Naive B cell (primary cell): ENCODE results near the gene RNF114. TPM values are rescaled to one million over a fixed set of nuclear protein-coding genes. Genes with fewer than 3 reads are reported as not detected.
"Not testable (repeated sequence)": the region's sequence is repeated elsewhere in the genome, so short reads cannot be mapped to it uniquely, and the experiment has no call there.

ENCODE experiments used
- ATAC-seq, 2 donors: fragments of 150-1000 bp; cut with Tn5 transposase; 2 replicates each; pipeline ENCODE4 v1.10.0; 2021; ENCODE audit warnings: low read depth in 2 of 2, mild to moderate bottlenecking in 2 of 2, moderate library complexity in 2 of 2
- DNase-seq: peaks from one replicate; pipeline ENCODE4 v3.0.0; 2022
- H3K27ac Mint-ChIP-seq, 6 donors: one replicate each; pipeline ENCODE4 v1.8.0; 2020 to 2022; ENCODE audit warnings: mild to moderate bottlenecking in 6 of 6, mixed read lengths in 6 of 6, moderate library complexity in 5 of 6, inconsistent platforms in 2 of 6
- H3K27me3 Mint-ChIP-seq, 3 donors: one replicate each; pipeline ENCODE4 v1.8.0; 2021 to 2022; ENCODE audit warnings: mixed read lengths in 3 of 3, mild to moderate bottlenecking in 1 of 3
- H3K36me3 Mint-ChIP-seq, 2 donors: one replicate each; pipeline ENCODE4 v1.8.0; 2020 to 2022; ENCODE audit warnings: mixed read lengths in 2 of 2, inconsistent platforms in 1 of 2, mild to moderate bottlenecking in 1 of 2
- H3K4me1 Mint-ChIP-seq, 3 donors: one replicate each; pipeline ENCODE4 v1.8.0; 2020 to 2022; ENCODE audit warnings: mixed read lengths in 3 of 3, inconsistent platforms in 1 of 3, mild to moderate bottlenecking in 1 of 3, moderate library complexity in 1 of 3
- H3K4me3 Mint-ChIP-seq, 8 donors: one replicate each; pipeline ENCODE4 v1.8.0; 2020 to 2022; ENCODE audit warnings: mild to moderate bottlenecking in 8 of 8, mixed read lengths in 8 of 8, moderate library complexity in 8 of 8, inconsistent platforms in 2 of 8
- H3K9me3 Mint-ChIP-seq, 7 donors: one replicate each; pipeline ENCODE4 v1.8.0; 2020 to 2022; ENCODE audit warnings: mixed read lengths in 7 of 7, mild to moderate bottlenecking in 5 of 7, inconsistent platforms in 2 of 7, moderate library complexity in 1 of 7
- polyA plus RNA-seq, 6 donors: library from polyadenylated mRNA; unstranded; fragments of 300-500 nt; fragmentation: Illumina TruSeq; gene quantifications; one replicate each; pipeline ENCODE4 v1.2.3, GENCODE V29; 2021; ENCODE audit warnings: low read depth in 6 of 6

Gene RNF114
- polyA plus RNA-seq, 6 donors from 2014 or later, result 96.6 to 137 (median 122) TPM

- no peak for DNase-seq
- H3K27ac Mint-ChIP-seq, result no peak overlapping the region
Measured at GRCh38 chr20:49984426-49985153, 48.4 kb downstream of the RNF114 start.

GRCh38 chr20:49985157-49985556 is 49.0 kb downstream of the RNF114 start:
- no peaks in the 10 kb centered on the region for H3K9me3 Mint-ChIP-seq
- H3K27ac Mint-ChIP-seq, result no peak overlapping the region
- H3K27me3 Mint-ChIP-seq, result peaks cover 0 to 5% (median 3%) of the 10 kb centered on the region in 3 donors
- DNase-seq (no peak), ATAC-seq (no peak)
- peaks cover 16 to 21% (median 19%) of the 10 kb centered on the region in 3 donors for H3K4me1 Mint-ChIP-seq
- H3K4me3 Mint-ChIP-seq, result no peak overlapping the region
- no peaks in the 10 kb centered on the region for H3K36me3 Mint-ChIP-seq

More at GRCh38 chr20:49984426-49985153, 48.4 kb downstream of the RNF114 start:
- H3K36me3 Mint-ChIP-seq, result no peaks in the 10 kb centered on the region
- H3K27me3 Mint-ChIP-seq, result peaks cover 0 to 3% (median 0%) of the 10 kb centered on the region in 3 donors
- no peaks in the 10 kb centered on the region for H3K9me3 Mint-ChIP-seq
- peaks cover 16 to 26% (median 19%) of the 10 kb centered on the region in 3 donors for H3K4me1 Mint-ChIP-seq
- no peak for ATAC-seq
- H3K4me3 Mint-ChIP-seq, result peak overlapping the region in 3 of 8 donors; percentile 41 to 71 (median 45)

GRCh38 chr20:49985617-49986016 is 49.4 kb downstream of the RNF114 start:
- H3K4me1 Mint-ChIP-seq, result peaks cover 16 to 19% (median 17%) of the 10 kb centered on the region in 3 donors
- DNase-seq (no peak), ATAC-seq (no peak)
- H3K36me3 Mint-ChIP-seq, result no peaks in the 10 kb centered on the region
- H3K9me3 Mint-ChIP-seq, result no peaks in the 10 kb centered on the region
- no peak overlapping the region for H3K27ac Mint-ChIP-seq
- H3K4me3 Mint-ChIP-seq, result no peak overlapping the region
- peaks cover 0 to 9% (median 3%) of the 10 kb centered on the region in 3 donors for H3K27me3 Mint-ChIP-seq

- ATAC-seq (no peak), DNase-seq (no peak)
- no peak overlapping the region for H3K4me3 Mint-ChIP-seq
- H3K27me3 Mint-ChIP-seq, result peaks cover 0 to 9% (median 3%) of the 10 kb centered on the region in 3 donors
- H3K36me3 Mint-ChIP-seq, result no peaks in the 10 kb centered on the region
- H3K9me3 Mint-ChIP-seq, result no peaks in the 10 kb centered on the region
- H3K27ac Mint-ChIP-seq, result no peak overlapping the region
- peaks cover 13 to 19% (median 17%) of the 10 kb centered on the region in 3 donors for H3K4me1 Mint-ChIP-seq
Measured at GRCh38 chr20:49986049-49986448, 49.9 kb downstream of the RNF114 start.

- DNase-seq (no peak), ATAC-seq (no peak)
- H3K4me3 Mint-ChIP-seq, result no peak overlapping the region
- no peak overlapping the region for H3K27ac Mint-ChIP-seq
- H3K9me3 Mint-ChIP-seq, result no peaks in the 10 kb centered on the region
- peaks cover 0 to 9% (median 3%) of the 10 kb centered on the region in 3 donors for H3K27me3 Mint-ChIP-seq
- H3K36me3 Mint-ChIP-seq, result no peaks in the 10 kb centered on the region
- H3K4me1 Mint-ChIP-seq, result peaks cover 7 to 13% (median 9%) of the 10 kb centered on the region in 3 donors
Measured at GRCh38 chr20:49987015-49987867, 51.0 kb downstream of the RNF114 start.

- Mint-ChIP-seq H3K4me1 (peaks cover 3 to 10% (median 10%) of the 10 kb centered on the region in 3 donors), H3K36me3 (no peaks in the 10 kb centered on the region)
Measured at GRCh38 chr20:49987868-49988690, 51.9 kb downstream of the RNF114 start.

GRCh38 chr20:49989234-49990065 is 53.3 kb downstream of the RNF114 start:
- H3K27ac Mint-ChIP-seq, result peak overlapping the region in 1 of 6 donors; percentile 39
- ATAC-seq (no peak), DNase-seq (no peak)
- no peaks in the 10 kb centered on the region for H3K36me3 Mint-ChIP-seq
- peaks cover 6 to 14% (median 11%) of the 10 kb centered on the region in 3 donors for H3K4me1 Mint-ChIP-seq
- H3K4me3 Mint-ChIP-seq, result no peak overlapping the region
- no peaks in the 10 kb centered on the region for H3K9me3 Mint-ChIP-seq
- H3K27me3 Mint-ChIP-seq, result peaks cover 0 to 9% (median 3%) of the 10 kb centered on the region in 3 donors

More at GRCh38 chr20:49987868-49988690, 51.9 kb downstream of the RNF114 start:
- DNase-seq, result no peak
- no peaks in the 10 kb centered on the region for H3K9me3 Mint-ChIP-seq
- no peak overlapping the region for H3K27ac Mint-ChIP-seq
- no peak overlapping the region for H3K4me3 Mint-ChIP-seq
- no peak for ATAC-seq
- H3K27me3 Mint-ChIP-seq, result peaks cover 0 to 9% (median 3%) of the 10 kb centered on the region in 3 donors

GRCh38 chr20:49990271-49990720 is 54.1 kb downstream of the RNF114 start:
- H3K9me3 Mint-ChIP-seq, result no peaks in the 10 kb centered on the region
- ATAC-seq (no peak), DNase-seq (no peak)
- H3K36me3 Mint-ChIP-seq, result no peaks in the 10 kb centered on the region
- H3K4me3 Mint-ChIP-seq, result no peak overlapping the region
- peak overlapping the region in 3 of 6 donors; percentile 14 to 73 (median 39) for H3K27ac Mint-ChIP-seq
- peaks cover 6 to 16% (median 11%) of the 10 kb centered on the region in 3 donors for H3K4me1 Mint-ChIP-seq
- H3K27me3 Mint-ChIP-seq, result peaks cover 0 to 9% (median 3%) of the 10 kb centered on the region in 3 donors

GRCh38 chr20:49993301-49993751 is 57.1 kb downstream of the RNF114 start:
- peak overlapping the region in 1 of 8 donors; percentile 30 for H3K4me3 Mint-ChIP-seq

GRCh38 chr20:49995586-49995985 is 59.4 kb downstream of the RNF114 start:
- H3K4me3 Mint-ChIP-seq, result no peak overlapping the region
- H3K4me1 Mint-ChIP-seq, result peaks cover 19 to 34% (median 21%) of the 10 kb centered on the region in 3 donors
- peaks cover 0 to under 1% (median 0%) of the 10 kb centered on the region in 3 donors for H3K27me3 Mint-ChIP-seq
- H3K27ac Mint-ChIP-seq, result no peak overlapping the region
- no peak for DNase-seq
- H3K36me3 Mint-ChIP-seq, result no peaks in the 10 kb centered on the region
- ATAC-seq, result no peak
- no peaks in the 10 kb centered on the region for H3K9me3 Mint-ChIP-seq

More at GRCh38 chr20:49993301-49993751, 57.1 kb downstream of the RNF114 start:
- Mint-ChIP-seq H3K27me3 (peaks cover 0 to 9% (median 3%) of the 10 kb centered on the region in 3 donors), H3K27ac (peak overlapping the region in 5 of 6 donors; percentile 19 to 96 (median 65)), H3K4me1 (peaks cover 10 to 21% (median 11%) of the 10 kb centered on the region in 3 donors), H3K36me3 (no peaks in the 10 kb centered on the region), H3K9me3 (no peaks in the 10 kb centered on the region)
- ATAC-seq (peak; percentile 99), DNase-seq (peak; percentile 53)

GRCh38 chr20:49998478-49999188 is 62.4 kb downstream of the RNF114 start:
- H3K27ac Mint-ChIP-seq, result peak overlapping the region in 2 of 6 donors; percentile 33 to 80
- not testable (repeated sequence) for H3K9me3 Mint-ChIP-seq, ATAC-seq, DNase-seq, H3K36me3 Mint-ChIP-seq, H3K27me3 Mint-ChIP-seq
- H3K4me3 Mint-ChIP-seq, result peak overlapping the region in 1 of 8 donors; percentile 56
- H3K4me1 Mint-ChIP-seq, result peaks cover 13 to 26% (median 22%) of the 10 kb centered on the region in 3 donors
